C1 segment of cervical spinal cord (tissue), 14 donors: ENCODE data around the gene NYNRIN.

Source experiments
- DNase-seq, 14 donors: peaks; one replicate each; lab custom pipeline; 2025; lab: John Stamatoyannopoulos, UW

Gene NYNRIN

DNA sequence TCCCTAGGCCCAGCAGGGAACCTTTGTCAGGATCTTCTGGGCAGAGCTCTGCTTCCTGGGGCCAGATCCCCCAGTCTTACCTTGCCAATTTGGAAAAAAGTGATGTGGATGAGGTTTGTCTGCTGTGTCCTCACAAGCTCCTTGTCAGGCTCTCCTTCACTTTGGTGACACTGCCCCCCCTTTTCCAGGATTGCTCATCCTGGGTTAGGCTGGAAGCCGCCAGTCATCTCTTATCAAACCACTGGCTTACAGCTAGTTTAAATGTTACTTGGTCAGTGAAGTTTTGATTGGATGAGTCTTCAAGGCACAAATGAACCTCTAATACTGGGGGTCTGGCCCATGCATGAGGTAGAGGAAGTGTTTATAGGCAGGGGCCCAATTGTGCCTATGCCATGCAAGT lies 15.3 kb downstream of the NYNRIN start:
- no peak for DNase-seq

GRCh38 chr14:24414732-24415420 lies 16.1 kb downstream of the NYNRIN start:
- no peak for DNase-seq

- no peak for DNase-seq
These were observed 16.8 kb downstream of the NYNRIN start for GRCh38 chr14:24415421-24416253.

DNA sequence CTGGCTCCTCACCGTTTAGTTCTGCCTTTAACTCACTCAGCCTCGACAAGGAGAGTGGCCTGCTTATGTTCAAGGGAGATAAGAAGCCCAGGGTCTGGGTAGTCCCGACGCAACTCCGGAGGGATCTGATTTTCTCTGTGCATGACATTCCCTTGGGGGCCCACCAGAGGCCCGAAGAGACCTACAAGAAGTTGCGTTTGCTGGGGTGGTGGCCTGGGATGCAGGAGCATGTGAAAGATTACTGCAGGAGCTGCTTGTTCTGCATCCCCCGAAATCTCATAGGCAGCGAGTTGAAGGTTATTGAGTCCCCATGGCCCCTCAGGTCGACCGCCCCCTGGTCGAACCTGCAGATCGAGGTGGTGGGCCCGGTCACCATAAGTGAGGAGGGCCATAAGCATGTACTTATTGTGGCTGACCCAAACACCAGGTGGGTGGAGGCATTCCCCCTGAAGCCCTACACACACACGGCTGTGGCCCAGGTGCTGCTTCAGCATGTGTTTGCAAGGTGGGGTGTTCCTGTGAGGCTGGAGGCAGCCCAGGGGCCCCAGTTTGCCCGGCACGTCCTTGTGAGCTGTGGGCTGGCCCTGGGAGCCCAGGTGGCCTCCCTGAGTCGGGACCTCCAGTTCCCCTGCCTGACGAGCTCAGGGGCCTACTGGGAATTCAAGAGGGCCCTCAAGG lies 17.6 kb downstream of the NYNRIN start:
- DNase-seq, result no peak

GRCh38 chr14:24416932-24417619 lies 18.3 kb downstream of the NYNRIN start:
- no peak for DNase-seq

- no peak for DNase-seq
These were observed 19.2 kb downstream of the NYNRIN start for GRCh38 chr14:24417832-24418491.

- peak in 1 of 14 donors; percentile 45 for DNase-seq
These were observed 19.7 kb downstream of the NYNRIN start for GRCh38 chr14:24418492-24418873.

GRCh38 chr14:24422261-24422660 lies 23.5 kb downstream of the NYNRIN start:
- no peak for DNase-seq

DNA sequence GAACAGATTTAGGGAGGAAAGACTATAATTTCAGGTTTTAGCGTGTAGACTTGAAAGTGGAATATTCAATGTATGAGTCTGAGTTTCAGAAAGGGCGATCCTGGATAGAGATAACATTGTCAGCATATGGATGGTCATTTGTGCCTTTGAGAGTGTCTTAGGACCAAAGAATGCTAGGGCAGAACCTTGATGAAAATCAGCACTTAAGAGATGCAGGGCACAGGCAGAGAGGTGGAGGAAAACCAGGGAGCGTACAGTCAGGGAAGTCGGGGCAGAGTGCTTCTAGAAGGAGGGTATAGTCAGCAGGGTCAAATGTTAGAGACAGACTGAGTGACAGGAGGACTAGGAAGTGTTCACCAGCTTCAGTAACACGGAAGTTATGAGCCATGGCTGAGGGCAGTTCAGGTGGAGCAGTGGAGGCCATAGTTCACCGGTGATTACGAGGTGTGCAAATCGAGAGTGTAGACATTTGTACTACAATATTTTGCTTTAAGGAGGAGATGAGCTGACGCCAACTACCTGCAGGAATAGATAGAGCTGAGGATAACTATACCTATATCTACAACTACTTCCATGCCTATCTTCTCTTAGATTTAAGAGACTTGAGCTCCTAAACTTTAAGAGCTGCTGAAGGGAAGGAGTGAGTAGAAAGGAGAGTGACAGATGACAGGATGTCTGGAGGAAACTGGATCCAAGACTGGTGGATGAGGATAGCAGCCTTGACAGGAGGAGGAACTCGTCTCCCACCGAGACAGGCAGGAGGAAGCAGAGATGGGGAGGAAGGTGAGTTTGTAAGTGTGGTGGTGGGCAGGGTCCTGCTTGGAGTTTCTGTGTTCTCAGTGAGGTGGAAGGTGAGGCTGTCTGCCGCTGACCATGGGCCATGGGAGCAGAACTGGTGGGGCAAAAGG lies 24.1 kb downstream of the NYNRIN start:
- no peak for DNase-seq

- peak in 1 of 14 donors; percentile 32 for DNase-seq
These were observed 26.9 kb downstream of the NYNRIN start for GRCh38 chr14:24425704-24426103.

GRCh38 chr14:24426150-24426911 lies 27.5 kb downstream of the NYNRIN start:
- no peak for DNase-seq

- DNase-seq, result peak in 3 of 14 donors; percentile 35 to 99 (median 42)
These were observed 28.2 kb downstream of the NYNRIN start for GRCh38 chr14:24426912-24427536.

- peak in 1 of 14 donors; percentile 40 for DNase-seq
These were observed 29.0 kb downstream of the NYNRIN start for GRCh38 chr14:24427537-24428508.

DNA sequence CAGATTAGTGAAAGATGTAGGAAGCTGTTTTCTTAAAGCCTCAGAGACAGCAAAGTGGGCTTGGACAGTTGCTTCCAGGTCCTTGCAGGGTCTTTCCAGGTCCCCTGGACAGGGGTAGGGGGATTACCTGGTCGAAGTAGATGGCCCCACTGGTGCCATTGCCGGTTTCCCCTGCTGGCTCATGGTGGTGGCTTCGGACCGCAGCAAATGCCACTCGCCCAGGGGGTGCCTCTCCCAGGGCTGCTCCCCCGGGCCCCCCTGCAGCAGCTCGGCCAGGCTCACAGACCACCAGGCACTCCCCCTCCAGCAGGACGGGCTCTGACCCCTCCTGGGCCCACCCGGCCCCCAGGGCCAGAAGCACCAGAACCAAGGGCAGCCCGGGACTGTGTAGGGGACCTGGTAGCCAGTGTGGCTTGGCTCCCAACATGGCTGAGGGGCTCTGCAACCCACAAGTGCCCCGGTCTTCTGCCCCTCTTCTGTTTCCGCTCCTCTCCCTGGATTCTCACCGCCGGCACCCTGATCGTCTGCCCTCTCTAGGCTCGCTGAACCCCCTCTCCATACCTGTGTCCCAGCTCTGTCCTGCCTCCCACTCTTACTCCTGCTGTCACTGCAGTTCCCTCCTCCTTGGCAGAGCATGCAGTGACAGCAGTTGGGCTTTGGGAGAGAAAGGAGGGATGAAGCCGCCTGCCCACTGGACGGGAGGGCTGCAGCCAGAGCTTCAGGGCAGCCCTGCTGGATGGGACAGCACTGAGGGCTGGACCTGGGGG lies 30.0 kb downstream of the NYNRIN start:
- peak in 2 of 14 donors; percentile 30 to 90 for DNase-seq

DNA sequence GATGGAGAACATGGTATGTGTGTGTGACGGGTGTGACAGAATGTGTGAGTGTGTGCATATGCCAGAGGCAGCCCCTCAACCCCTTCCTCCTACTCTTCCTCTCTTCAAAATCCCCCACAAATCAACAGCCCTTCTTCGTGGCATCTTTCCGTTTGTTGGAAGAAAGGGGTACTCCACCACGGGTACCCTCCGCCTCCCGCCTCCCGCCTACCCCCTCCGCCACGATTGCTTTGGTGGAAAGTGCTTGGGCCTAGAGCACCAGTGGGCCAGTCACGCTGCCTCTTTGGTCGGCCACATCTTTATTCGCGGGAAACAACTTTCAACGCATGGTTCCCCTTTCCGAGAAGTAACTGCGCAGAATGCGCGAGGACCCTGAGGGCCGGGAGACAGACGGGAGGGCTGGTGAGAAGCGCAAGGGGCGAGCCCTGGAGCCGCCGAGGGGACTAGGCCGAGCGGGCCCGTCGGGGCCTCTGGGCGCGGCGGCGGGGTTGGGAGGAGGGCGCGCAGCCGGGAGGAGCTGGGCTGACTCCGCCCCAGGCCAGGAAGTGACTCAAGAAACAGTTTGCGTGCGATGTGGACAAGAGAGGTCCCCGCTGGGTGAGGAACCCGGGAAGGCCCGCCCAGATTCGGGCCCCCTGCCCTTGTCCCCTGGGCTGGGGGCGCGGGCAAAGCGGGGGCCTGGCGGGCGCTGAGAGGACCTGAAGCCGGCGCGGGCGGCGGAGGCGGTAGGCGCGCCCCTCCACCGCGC lies 30.8 kb downstream of the NYNRIN start, which contains the start of the genes CBLN3 and KHNYN:
Gene CBLN3 (minus strand): TSS at position 274 of the 748 bp plus-strand sequence. CDS start 614 bp downstream, outside the sequence.
Gene KHNYN (plus strand): TSS at position 560 of the 748 bp plus-strand sequence. CDS start 777 bp downstream, outside the sequence.
- peak in 12 of 14 donors; percentile 69 to 89 (median 82) for DNase-seq
